SW 1271 (cell line): ENCODE data around the gene THAP7.

ENCODE experiments used
- DNase-seq, 2 experiments: peaks; one replicate each; lab custom pipeline; 2025; lab: John Stamatoyannopoulos, UW

The THAP7 gene

DNA sequence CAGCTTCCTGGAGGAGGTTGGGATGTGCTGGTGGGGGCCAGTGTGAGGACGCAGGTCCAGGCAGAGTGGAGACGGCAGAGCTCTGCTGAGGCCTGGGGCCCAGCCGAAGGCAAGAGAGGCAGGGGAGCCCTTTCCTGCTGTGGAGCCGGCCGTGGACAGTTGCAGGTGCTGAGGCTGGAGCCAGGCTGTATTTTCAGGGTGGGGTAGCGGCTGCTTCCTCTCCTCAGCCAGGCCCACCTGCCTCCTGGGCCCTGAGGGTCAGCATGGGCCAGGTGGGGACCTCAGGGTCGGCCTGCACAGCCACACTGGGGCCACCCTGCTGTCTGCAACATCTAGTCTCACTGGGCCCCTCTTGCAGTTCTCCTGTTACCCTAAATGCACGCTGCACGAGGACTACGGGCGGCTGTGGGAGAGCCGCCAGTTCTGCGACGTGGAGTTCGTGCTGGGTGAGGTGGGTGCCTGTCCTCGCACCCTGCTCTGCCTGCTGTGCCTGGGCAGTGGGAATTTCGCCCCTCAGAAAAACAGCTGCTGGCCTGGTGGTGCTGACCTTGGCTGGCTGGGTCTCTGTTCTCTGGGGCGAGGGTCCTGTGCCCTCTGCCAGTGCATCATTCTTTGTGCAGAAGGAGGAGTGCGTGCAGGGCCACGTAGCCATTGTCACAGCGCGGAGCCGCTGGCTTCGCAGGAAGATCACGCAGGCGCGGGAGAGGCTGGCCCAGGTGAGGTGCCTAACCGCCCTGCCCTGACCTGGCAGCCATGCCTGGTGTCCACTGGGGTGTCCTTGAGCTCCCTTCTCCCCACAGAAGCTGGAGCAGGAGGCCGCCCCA lies 8.4 kb downstream of the THAP7 start:
- no peak for DNase-seq

DNA sequence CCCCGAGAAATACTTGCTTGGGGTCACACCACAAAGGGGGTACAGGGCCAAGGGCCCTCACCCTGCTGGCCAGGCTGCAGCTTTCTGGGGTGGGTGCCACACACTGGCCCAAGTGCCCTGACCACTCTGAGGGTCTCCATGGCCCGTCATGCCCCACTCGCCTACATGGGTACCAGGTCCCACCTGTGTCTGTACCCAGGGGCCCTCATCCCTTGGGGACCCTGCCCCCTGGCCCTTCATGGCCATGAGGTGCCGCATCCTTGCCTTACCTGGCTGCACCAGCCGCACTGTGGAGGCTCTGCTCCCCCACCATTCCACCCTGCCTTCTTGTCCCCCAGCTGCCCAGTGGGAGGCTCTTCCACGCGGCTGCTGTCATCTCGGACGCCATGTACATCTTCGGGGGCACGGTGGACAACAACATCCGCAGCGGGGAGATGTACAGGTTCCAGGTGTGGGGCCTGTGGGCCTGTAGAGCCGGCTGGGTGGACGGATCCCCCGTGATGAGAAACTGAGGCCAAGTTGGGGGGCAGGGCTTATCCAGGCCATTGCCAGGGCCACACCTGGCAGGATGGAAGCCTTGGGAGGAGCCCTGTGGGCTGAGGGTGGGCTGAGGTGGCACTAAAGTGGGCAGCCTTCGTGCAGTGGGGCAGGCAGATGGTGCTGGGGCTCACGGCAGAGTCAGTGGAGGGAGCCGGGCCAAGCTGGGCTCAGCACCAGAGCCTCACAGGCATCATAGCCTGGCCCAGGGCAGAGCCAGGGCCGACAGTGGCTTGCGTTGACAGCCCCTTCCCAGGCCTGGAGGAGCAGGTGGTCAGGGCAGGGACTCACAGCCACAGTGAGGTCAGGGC lies 9.2 kb downstream of the THAP7 start:
- DNase-seq, result no peak

- DNase-seq, result no peak
Observed at GRCh38 chr22:20992056-20992442, 9.9 kb downstream of the THAP7 start.

GRCh38 chr22:20991252-20992055 lies 10.5 kb downstream of the THAP7 start:
- DNase-seq, result no peak

DNA sequence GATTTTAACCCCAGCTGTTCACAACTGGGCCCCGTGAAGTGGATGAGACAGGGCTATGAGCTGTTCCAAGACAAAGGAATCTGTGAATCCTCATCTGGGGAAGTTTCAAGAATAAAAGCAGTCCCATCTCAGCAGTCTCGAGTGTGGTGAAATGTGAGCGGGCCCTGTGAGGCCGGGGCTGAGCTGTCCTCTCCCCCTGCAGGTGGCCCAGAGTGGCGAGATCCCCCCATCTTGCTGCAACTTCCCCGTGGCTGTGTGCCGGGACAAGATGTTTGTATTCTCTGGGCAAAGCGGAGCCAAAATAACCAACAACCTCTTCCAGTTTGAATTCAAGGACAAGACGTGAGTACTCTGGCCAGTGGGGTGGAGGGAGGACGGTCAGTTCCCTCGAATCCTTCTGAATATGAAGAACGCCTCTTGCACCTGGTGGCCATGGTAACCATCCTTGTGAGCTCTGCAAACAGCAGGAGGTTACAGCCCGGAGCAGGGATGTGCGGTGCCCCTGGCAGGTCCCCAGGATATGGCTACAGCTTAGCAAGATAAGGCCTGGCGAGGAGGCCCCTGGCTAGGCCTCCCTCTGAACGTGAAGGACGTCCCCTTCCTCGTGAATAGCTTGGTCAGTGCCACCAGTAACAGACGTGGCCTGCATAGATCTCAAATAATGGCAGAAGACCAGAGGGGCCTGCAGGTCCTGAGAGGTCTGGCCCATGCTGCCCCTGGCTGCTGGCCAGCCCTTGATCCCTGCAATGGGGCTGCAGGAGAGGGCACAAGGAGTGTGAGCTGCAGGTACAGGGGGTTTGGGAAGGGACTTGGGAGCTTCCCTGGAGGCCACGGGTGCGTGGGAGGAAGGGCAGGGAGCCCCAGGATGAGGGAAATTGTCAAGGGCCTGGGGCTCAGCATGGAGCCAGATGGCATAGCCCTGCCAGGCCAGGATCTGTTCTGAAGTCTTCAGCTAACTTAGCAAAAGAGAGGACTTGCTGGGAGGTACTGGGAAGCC lies 11.4 kb downstream of the THAP7 start:
- DNase-seq, result no peak

DNA sequence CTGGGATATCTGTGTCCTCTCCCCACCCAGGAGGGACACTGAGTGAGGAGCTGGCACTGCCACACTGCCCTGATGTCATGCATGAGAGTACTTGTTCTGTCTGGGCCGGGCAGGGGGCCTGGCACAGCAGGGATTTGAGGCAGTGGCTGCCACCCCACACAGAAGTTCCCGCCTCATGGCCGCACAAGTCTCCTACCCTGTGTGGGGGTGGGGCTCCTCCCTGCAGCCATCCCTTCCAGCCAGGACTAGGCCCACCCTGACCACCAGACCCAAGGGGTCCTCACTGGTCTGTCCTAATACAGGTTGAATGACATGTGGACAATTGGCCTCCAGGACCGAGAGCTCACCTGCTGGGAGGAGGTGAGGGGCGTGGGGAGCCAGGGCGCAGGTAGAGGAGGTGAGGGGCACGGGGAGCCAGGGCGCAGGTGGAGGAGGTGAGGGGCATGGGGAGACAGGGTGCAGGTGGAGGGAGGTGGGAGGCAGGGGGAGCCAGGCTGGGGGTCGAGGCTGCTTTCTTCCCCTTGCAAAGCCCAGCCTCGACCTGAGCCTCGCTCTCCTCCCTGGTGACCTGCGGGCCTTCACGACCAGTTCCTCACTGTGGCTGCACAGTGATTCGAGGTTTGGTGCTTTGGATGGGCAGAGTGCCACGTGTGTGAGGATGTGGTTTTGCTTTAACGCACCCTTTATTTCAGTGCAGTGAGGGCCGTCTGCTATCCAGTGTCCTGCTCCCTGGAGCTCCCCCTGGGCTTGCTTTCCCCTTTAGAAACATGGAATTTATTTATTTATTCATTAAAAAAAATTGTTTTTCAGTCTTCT lies 12.4 kb downstream of the THAP7 start:
- no peak for DNase-seq

DNA sequence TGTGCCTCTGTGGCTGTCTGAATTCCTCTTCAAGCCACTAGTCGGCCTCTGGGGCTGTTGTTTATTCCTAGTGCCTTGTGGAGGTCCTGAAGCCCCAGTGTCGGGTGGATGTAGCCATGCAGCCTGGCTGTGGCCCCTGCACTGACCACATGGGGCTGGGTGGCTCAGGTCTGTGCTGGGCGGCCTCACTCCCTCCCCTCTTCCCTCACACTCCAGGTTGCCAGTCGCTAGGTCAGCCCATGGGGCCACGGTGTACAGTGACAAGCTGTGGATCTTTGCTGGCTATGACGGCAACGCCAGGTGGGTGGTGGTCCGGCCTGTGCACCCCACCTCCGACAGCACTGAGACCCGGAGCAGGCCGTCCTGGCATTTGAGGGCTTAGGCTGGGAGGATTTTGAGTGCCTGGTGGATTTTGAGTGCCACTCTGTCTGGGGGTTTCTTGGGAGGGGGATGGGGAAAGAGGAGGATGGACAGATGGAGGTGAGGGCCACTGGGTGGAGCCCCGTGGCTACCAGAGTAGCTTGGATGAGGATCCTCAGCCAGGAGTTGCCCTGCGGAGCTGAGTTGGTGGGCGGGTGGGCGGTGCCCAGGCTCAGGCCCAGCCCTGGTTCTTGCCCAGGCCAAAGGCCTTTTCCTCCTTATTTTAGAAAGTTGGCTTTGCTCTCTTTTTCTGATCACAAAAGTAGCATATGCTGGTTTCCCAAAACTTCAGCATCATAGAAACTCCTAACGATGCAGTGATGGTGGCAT lies 13.2 kb downstream of the THAP7 start:
- no peak for DNase-seq

- DNase-seq, result no peak
Observed at GRCh38 chr22:20987375-20987774, 14.5 kb downstream of the THAP7 start.

GRCh38 chr22:20986365-20986764 lies 15.6 kb downstream of the THAP7 start:
- no peak for DNase-seq

- DNase-seq, result no peak
Observed at GRCh38 chr22:20985720-20986119, 16.2 kb downstream of the THAP7 start.

- DNase-seq, result no peak
Observed at GRCh38 chr22:20983081-20983771, 18.7 kb downstream of the THAP7 start.

- no peak for DNase-seq
Observed at GRCh38 chr22:20982563-20982882, 19.4 kb downstream of the THAP7 start.

- DNase-seq, result peak; percentile 55 to 68
Observed at GRCh38 chr22:20981787-20982562, 19.9 kb downstream of the THAP7 start, which contains the start of gene LZTR1. Gene LZTR1, plus strand, starts transcription at chr22:20982297. Its CDS starts 75 bp downstream, at chr22:20982372.

GRCh38 chr22:20980938-20981722 lies 20.8 kb downstream of the THAP7 start:
- DNase-seq, result no peak

DNA sequence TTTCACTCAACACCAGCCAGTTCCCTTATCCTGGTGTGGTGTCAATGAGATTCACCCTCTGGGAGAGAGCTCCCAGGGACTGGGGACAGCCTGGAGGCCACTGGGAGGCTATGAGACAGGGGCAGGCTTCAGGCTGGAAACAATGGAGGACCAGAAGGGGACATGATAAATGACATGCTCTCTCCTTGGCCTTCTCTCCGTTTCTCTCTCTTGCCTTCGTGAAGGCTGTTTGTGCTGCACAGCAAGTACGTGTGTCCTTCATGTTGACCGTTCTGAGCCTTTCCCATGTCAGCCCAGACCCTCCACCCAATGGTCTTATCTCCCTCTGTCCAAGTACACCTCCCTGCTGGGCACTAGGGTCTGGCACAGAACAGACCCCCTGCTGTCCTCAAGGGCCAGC lies 21.4 kb downstream of the THAP7 start:
- no peak for DNase-seq

DNA sequence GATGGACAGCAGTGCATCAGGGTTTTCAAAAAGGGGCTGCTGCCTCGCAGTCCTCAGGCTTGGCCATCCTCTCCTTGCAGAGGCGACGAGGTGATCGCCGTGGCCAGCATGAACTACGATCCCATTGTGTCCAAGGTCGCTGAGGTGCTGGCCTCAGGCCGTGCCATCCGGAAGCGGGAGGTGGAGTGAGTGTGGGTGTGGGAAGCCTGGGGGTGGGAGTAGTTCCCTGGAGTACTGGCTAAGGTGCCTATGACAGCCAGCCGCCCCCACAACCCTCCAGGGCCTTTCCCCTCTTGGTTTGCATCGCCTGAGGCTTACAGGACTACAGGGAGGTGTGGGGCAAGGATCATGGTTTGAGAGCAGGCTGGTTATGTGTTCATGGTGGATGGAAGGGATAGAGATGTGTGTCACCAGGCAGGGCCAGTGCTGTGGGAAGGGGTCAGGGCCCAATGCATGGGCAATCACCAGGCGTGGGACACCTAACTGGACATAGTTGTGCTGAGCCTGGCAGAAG lies 21.9 kb downstream of the THAP7 start:
- no peak for DNase-seq

DNA sequence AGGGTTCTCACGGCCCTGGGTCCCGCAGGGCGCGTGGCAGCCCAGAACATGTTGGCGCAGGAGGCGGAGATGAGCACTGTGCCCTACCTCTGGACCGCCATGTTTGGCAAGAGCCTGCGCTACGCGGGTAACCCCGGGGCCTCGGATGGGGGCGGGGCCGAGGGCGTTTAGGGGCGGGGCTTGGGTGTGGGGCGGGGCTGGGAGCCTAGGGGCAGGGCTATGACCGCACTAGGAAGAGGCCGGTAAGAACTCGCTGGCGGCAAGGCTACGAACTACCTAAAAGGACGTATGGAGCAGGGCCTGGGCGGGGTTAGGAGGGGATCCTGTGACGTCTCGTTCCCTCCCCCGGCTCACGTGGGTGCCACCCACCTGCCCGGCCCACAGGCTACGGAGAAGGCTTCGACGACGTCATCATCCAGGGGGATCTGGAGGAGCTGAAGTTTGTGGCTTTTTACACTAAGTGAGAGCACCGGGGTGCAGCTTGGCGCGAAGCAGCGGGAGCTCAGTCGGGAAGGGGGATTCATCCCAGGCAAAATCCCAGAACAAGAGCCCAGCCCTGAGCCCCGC lies 22.6 kb downstream of the THAP7 start:
- DNase-seq, result no peak
